Caco-2 (cell line): ENCODE data around the gene PCK2. TPM values are rescaled to one million over a fixed set of nuclear protein-coding genes. Genes with fewer than 3 reads are reported as not detected.

ENCODE experiments used
- BruUV-seq: library from RNA; stranded (reverse); fragments of 400-500 nt; replicated peaks from 2 replicates; lab custom pipeline; 2021; lab: Mats Ljungman, UMichigan
- CTCF ChIA-PET: fragments of 300-600 bp; sonication (Branson Sonifier 250); formaldehyde crosslinking; loops from one replicate; lab custom pipeline; 2022; ENCODE audit warnings: antibody characterized with exemption; lab: Charles Lee
- POLR2A ChIA-PET: fragments of 300-600 bp; sonication (Branson Sonifier 250); formaldehyde crosslinking; loops from one replicate; lab custom pipeline; 2022; ENCODE audit warnings: antibody characterized with exemption; lab: Charles Lee
- DNase-seq, 2 experiments: peaks; one replicate each; pipeline versions ENCODE4 v3.0.0 to v3.0.0-alpha.2; 2020 to 2022
- H3K27me3 ChIP-seq: replicated peaks from 2 replicates; pipeline ENCODE4 v1.6.0; 2011; ENCODE audit warnings: low read length; ENCODE audit not compliant: control insufficient read depth, insufficient read depth
- H3K36me3 ChIP-seq: 2 replicates; pipeline ENCODE4 v1.5.1; 2011; ENCODE audit warnings: low read length; ENCODE audit not compliant: control insufficient read depth, insufficient read depth
- H3K4me1 ChIP-seq: fragments of 250-450 bp; sonication (Bioruptor Pico); 2 replicates; pipeline ENCODE4 v1.5.1; 2020; ENCODE audit warnings: mild to moderate bottlenecking
- H3K4me3 ChIP-seq: 2 replicates; pipeline ENCODE4 v1.5.1; 2011; ENCODE audit warnings: low read depth, mild to moderate bottlenecking, control low read depth, low read length
- H3K9me3 ChIP-seq: fragments of 250-450 bp; sonication (Bioruptor Pico); 2 replicates; pipeline ENCODE4 v1.5.1; 2020; ENCODE audit warnings: mild to moderate bottlenecking, moderate library complexity
- H3K27ac Mint-ChIP-seq: one replicate; pipeline ENCODE4 v1.8.0; 2022; ENCODE audit warnings: mixed read lengths; ENCODE audit not compliant: unreplicated experiment
- H3K27me3 Mint-ChIP-seq: one replicate; pipeline ENCODE4 v1.8.0; 2022; ENCODE audit warnings: mixed read lengths; ENCODE audit not compliant: insufficient read depth, unreplicated experiment
- H3K36me3 Mint-ChIP-seq: one replicate; pipeline ENCODE4 v1.8.0; 2022; ENCODE audit warnings: mild to moderate bottlenecking, mixed read lengths; ENCODE audit not compliant: insufficient read depth, unreplicated experiment
- H3K4me1 Mint-ChIP-seq: one replicate; pipeline ENCODE4 v1.8.0; 2022; ENCODE audit warnings: low read depth, mixed read lengths; ENCODE audit not compliant: unreplicated experiment
- H3K4me3 Mint-ChIP-seq: one replicate; pipeline ENCODE4 v1.8.0; 2022; ENCODE audit warnings: mild to moderate bottlenecking, moderate library complexity, mixed read lengths; ENCODE audit not compliant: unreplicated experiment
- H3K9me3 Mint-ChIP-seq: one replicate; pipeline ENCODE4 v1.8.0; 2022; ENCODE audit warnings: mixed read lengths; ENCODE audit not compliant: unreplicated experiment
- CTCF ChIP-seq, 2 experiments: fragments of 200-600 bp in 1 of 2; IDR thresholded peaks; 1 replicate in 1 of 2; 2 replicates in 1 of 2; pipeline versions ENCODE4 v1.5.1 to v1.8.0; 2011 to 2022; ENCODE audit warnings: antibody characterized with exemption in 1 of 2, control low read depth in 1 of 2, inconsistent platforms in 1 of 2, low read depth in 1 of 2, low read length in 1 of 2, mild to moderate bottlenecking in 1 of 2, moderate library complexity in 1 of 2; ENCODE audit not compliant: insufficient read depth in 1 of 2, severe bottlenecking in 1 of 2, unreplicated experiment in 1 of 2
- intact Hi-C: fragments of 100-400 bp; cut with micrococcal nuclease; formaldehyde crosslinking; loops from one replicate; pipeline ENCODE4 v1.10.0; 2022; ENCODE audit not compliant: unreplicated experiment
- total RNA-seq: library from RNA; stranded (reverse); gene quantifications from 2 replicates; pipeline ENCODE4 v1.2.3, GENCODE V29; 2022

PCK2 gene
- total RNA-seq, 1 experiment from 2014 or later: 146 TPM

GRCh38 chr14:24057271-24057670, 36.8 kb upstream of the PCK2 start:
- no peak for DNase-seq
- TF ChIP-seq CTCF (IDR thresholded peaks at IDR 0.05; ENCODE audit: insufficient read depth in 1 of 2, low read depth in 1 of 2, low read length in 1 of 2, severe bottlenecking in 1 of 2, unreplicated experiment in 1 of 2): no peak
- peaks cover 6% of the 10 kb centered on the region for H3K27me3 Mint-ChIP-seq
- H3K27me3 ChIP-seq: no peaks in the 10 kb centered on the region
- H3K4me3 Mint-ChIP-seq: no peak overlapping the region
- no peaks in the 10 kb centered on the region for H3K36me3 ChIP-seq
- ChIA-PET CTCF (interaction anchor here (1.8 to 4.8 kb wide), 3 partner anchors 24 to 51 kb away, joined by 15 to 155 read pairs (median 129); partner anchors contain the start of gene PCK2), POLR2A (interaction anchor here (0.9 kb wide), 1 partner anchor 12 kb away, joined by 4 read pairs; no protein-coding TSS in a partner anchor)
- no peaks in the 10 kb centered on the region for H3K9me3 Mint-ChIP-seq
- H3K4me1 Mint-ChIP-seq: no peaks in the 10 kb centered on the region
- no TSS peak for BruUV-seq
- no peak overlapping the region for H3K27ac Mint-ChIP-seq
- no peak overlapping the region for H3K4me3 ChIP-seq
- H3K36me3 Mint-ChIP-seq: no peaks in the 10 kb centered on the region
- no peaks in the 10 kb centered on the region for H3K9me3 ChIP-seq
- peaks cover 5% of the 10 kb centered on the region; the same call in 1 of the 2 replicates for H3K4me1 ChIP-seq
- intact Hi-C loops: no loop called here

- Histone ChIP-seq H3K36me3 (no peaks in the 10 kb centered on the region), H3K4me1 (no peaks in the 10 kb centered on the region; the same call in 1 of the 2 replicates), H3K4me3 (no peak overlapping the region), H3K9me3 (no peaks in the 10 kb centered on the region), H3K27me3 (no peaks in the 10 kb centered on the region)
- H3K4me3 Mint-ChIP-seq: no peak overlapping the region
- no peaks in the 10 kb centered on the region for H3K4me1 Mint-ChIP-seq
- no TSS peak for BruUV-seq
- TF ChIP-seq CTCF (IDR thresholded peaks at IDR 0.05; ENCODE audit: insufficient read depth in 1 of 2, low read depth in 1 of 2, low read length in 1 of 2, severe bottlenecking in 1 of 2, unreplicated experiment in 1 of 2): no peak
- no peaks in the 10 kb centered on the region for H3K9me3 Mint-ChIP-seq
- peaks cover 6% of the 10 kb centered on the region for H3K27me3 Mint-ChIP-seq
- ChIA-PET CTCF (interaction anchor here (0.7 to 4.8 kb wide), 15 partner anchors 9 to 250 kb away, joined by 3 to 155 read pairs (median 6); partner anchors contain the start of genes CIDEB, CPNE6, DCAF11 and EMC9), POLR2A (interaction anchor here (0.9 to 1.5 kb wide), 5 partner anchors 36 to 84 kb away, joined by 3 to 14 read pairs (median 3); partner anchors contain the start of genes EMC9 and PCK2)
- no peak overlapping the region for H3K27ac Mint-ChIP-seq
- intact Hi-C loops: loop anchor here (1.0 to 2.0 kb wide), 4 partner anchors 32 to 103 kb away; partner anchors contain the start of gene IRF9
- DNase-seq: no peak
- no peaks in the 10 kb centered on the region for H3K36me3 Mint-ChIP-seq
These were observed 36.2 kb upstream of the PCK2 start for GRCh38 chr14:24057867-24058259.

GRCh38 chr14:24058260-24058950, 35.7 kb upstream of the PCK2 start:
- DNase-seq: peak; percentile 70 to 81
- Mint-ChIP-seq H3K4me3 (no peak overlapping the region), H3K36me3 (no peaks in the 10 kb centered on the region), H3K9me3 (no peaks in the 10 kb centered on the region), H3K27ac (no peak overlapping the region), H3K27me3 (peaks cover 3% of the 10 kb centered on the region), H3K4me1 (no peaks in the 10 kb centered on the region)
- H3K36me3 ChIP-seq: no peaks in the 10 kb centered on the region
- CTCF ChIA-PET: interaction anchor here (0.7 to 4.8 kb wide), 16 partner anchors 9 to 308 kb away, joined by 3 to 155 read pairs (median 6); partner anchors contain the start of genes CIDEB, CPNE6, DCAF11 and EMC9
- H3K4me3 ChIP-seq: no peak overlapping the region
- no peaks in the 10 kb centered on the region for H3K27me3 ChIP-seq
- no peaks in the 10 kb centered on the region for H3K9me3 ChIP-seq
- POLR2A ChIA-PET: interaction anchor here (0.9 to 1.5 kb wide), 5 partner anchors 35 to 83 kb away, joined by 3 to 14 read pairs (median 3); partner anchors contain the start of genes EMC9 and PCK2
- TF ChIP-seq CTCF (IDR thresholded peaks at IDR 0.05; ENCODE audit: insufficient read depth in 1 of 2, low read depth in 1 of 2, low read length in 1 of 2, severe bottlenecking in 1 of 2, unreplicated experiment in 1 of 2): peak; percentile 66 to 85
- no peaks in the 10 kb centered on the region; the same call in 1 of the 2 replicates for H3K4me1 ChIP-seq
- intact Hi-C loops: loop anchor here (1.0 to 2.0 kb wide), 4 partner anchors 32 to 103 kb away; partner anchors contain the start of gene IRF9
- no TSS peak for BruUV-seq
